IPS-NIHi7 (cell line): Measurements from ENCODE around the gene GOLGA3.
A peak's percentile ranks its signal among the peaks of the same experiment; 100 is the strongest.
"Not testable (repeated sequence)": the region's sequence is repeated elsewhere in the genome, so short reads cannot be mapped to it uniquely, and the experiment has no call there.

Source experiments
- DNase-seq: peaks from one replicate; pipeline ENCODE4 v3.0.0; 2012; ENCODE audit warnings: mixed read lengths; ENCODE audit errors: extremely low spot score

GOLGA3 gene

GRCh38 chr12:132812631-132813305 is 15.9 kb downstream of the GOLGA3 start:
- no peak for DNase-seq

DNA sequence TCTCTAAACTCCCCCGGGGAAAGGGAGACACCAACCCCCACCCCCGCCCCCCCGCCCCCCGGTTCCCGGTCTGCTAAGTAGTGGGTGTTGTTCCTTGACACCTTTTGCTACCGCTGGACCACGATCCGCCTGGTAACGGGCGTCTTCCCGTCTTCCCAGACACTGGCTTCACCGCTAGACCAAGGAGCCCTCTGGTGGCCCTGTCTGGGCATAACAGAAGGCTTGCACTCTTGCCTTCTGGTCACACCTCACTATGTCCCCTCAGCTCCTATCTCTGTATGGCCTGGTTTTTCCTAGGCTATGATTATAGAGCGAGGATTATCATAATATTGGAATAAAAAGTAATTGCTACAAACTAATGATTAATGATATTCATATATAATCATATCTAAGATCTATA is 19.3 kb downstream of the GOLGA3 start:
- not testable (repeated sequence) for DNase-seq

DNA sequence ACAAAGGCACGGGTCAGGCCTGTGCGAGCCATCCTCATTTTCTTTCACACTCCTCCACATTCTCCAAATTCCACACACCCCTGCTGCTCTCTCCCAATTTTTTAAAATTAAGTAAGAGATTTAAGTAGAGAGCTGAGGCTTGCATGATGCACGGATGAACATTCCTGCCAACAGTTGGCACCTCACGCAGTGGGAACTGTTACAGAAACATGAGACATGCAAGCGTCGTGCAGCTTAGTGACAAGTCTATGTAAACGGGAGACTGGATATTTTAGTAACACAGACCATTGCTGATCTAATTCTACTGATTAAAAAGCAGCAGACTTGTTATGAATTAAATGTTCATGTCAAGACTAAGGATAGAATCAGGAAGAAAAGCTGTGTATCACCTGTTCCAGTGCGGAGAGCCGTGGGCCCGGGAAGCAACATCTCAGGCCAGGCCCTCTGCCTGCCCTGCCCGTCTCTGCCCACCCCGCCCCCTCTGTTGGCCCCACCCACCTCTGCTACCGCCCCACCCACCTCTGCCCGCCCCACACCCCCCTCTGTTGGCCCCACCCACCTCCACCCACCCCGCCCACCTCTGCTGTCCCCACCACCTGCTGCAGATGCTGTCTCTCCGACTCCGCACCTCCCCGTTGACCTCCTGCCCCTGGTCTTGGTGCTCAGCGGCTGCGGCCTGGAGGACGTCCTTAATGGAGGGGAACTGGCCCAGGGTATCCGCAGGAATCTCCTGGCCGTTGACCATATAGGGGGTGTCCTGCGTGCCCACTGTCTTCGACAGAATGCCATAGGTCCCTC is 21.2 kb downstream of the GOLGA3 start:
- DNase-seq, result peak; percentile 88

DNA sequence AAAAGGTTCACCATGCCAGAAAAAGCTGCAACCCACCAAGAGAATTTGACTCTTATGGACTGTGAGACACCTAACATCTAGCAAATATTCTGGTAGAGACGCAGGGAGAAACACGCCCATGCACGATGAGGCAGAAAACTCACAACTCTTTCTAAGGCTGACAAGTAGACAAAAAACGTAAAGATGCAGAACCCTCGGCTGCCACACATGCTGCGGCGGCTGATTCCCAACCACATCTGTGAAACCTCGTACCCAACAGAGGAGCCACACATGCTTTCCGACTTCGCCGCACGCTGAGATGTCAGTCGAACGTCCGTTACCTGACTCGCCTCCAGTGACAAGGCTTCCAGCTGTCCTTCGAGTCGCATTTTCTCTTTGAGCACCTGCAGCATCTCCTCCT is 21.8 kb downstream of the GOLGA3 start:
- no peak for DNase-seq

GRCh38 chr12:132804426-132804861 is 24.2 kb downstream of the GOLGA3 start:
- peak; percentile 42 for DNase-seq

DNA sequence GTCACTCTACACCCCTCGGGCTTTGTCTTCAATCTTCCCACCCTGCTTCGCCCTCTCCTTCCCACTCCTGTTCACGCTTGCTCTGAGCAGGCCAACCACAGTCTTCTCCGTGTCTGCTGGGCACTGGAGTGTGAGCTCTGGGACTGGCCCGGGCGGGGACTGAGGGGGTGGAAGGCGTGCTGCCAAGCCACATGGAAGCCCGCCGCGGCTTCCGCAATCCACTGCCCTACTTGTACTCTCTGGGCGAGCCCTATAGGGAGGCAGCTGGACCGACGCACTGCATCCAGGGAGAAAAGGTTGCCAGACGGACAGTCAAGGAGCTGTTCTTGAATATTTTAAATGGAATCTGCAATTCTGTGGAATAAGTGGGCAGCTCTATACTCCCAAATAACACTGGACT is 24.8 kb downstream of the GOLGA3 start:
- DNase-seq, result no peak

GRCh38 chr12:132803125-132803524 is 25.5 kb downstream of the GOLGA3 start:
- no peak for DNase-seq

DNA sequence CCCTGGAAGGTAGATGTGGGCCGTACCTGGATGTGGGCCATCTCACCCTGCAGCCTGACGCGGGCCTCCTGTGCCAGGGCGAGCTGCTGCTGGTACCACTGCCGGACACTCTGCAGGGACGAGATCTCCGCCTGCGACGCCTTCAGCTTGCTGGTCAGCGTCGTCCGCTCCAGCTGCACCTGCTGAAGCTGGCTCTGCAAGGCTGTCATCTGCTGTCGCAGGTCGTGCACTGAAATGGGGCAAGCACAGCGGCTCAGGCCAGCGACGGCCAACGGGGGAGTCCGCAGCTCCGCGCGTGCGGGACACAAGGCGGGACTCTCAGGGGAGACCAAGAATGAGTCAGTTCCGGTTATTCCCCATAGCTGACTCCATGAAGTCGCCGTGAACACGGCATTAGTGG is 26.9 kb downstream of the GOLGA3 start:
- DNase-seq, result no peak

DNA sequence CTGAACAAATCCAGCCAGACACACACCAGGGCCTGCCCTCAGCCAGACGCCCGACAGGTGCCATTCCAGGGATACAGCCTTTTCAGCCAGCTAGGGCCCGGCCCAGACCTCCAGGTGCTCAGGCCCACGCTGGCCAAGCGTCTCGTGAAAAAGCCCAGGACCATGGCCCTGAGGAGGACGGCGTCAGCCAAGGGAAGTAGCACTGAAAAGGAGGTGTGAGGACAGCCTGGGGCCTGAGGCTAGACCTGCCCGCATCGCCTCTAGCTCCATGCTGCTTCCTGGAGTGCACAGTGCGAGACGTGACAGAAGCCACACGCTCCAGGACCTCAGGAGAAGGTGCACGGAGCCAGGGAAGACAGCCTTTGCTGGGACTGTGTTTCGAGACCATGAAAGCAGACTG is 29.8 kb downstream of the GOLGA3 start:
- no peak for DNase-seq

DNA sequence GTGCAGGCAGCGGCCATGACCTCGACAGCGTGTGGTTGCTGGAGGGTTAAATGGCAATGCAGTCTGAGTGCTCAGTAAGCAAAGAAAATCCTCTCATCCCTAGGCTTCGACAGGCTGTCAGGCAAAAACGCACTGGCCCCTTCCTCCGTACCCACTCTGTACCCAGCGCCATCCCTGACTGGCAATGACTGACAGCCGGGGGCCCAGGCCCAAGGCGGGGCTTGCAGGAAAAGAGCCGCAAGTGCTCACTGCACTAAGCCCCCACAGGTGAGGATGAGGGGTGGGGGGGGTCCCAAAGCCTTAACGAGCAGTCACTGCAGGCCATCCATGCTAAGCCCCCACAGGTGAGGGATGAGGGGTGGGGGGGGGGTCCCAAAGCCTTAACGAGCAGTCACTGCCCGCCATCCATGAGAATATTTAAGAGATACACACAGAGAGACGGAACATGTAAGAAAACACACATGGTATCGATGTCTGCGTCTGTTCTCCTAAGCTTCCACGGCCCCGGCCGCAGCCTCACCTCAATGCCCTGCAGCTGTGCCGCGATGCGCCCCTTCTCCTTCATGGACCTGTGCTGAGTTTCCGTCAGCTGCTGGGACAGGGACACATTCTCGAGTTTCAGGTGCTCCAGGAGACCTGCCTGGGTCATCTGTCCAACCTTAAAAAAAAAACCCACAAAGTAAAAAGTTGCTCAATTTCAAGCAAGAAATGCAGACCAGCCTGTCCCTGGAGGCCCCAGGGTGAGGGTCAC is 30.7 kb downstream of the GOLGA3 start:
- DNase-seq, result no peak

DNA sequence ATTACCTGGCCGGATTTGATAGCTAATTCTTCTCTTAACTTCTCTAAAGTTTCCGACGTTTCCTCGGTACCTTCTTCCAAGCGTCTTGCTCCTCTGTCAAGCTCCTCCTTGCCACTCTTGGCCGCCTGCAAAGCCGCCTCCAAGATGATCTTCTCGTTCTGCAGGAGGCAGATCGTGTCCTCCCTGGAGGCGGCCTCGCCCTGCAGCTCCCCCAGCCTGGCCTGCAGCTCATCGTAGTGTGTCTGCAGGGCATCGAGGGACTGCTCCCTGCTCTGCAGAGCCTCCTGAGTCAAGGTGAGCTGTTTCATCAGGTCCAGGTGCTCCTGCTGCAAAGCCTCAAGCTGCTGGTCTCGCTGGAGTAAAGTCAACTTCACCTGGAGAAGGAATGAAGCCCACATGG is 32.8 kb downstream of the GOLGA3 start:
- DNase-seq, result no peak

DNA sequence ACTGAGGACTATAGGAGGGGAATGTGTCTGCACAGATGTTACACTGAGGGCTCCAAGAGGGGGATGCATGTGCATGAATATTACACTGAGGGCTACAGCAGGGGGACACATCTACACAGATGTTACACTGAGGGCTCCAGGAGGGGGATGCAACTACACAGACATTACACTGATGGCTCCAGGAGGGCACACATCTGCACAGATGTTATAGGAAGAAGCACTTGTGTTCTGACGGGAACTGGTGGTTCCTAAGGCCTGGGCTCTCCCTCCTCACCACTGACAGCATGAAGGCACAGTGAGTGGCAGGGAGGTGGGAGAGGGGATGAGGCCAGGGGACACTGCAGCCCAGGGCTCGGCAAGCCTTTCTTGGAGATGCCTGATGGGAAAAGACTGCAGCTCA is 36.7 kb downstream of the GOLGA3 start:
- DNase-seq, result not testable (repeated sequence)

DNA sequence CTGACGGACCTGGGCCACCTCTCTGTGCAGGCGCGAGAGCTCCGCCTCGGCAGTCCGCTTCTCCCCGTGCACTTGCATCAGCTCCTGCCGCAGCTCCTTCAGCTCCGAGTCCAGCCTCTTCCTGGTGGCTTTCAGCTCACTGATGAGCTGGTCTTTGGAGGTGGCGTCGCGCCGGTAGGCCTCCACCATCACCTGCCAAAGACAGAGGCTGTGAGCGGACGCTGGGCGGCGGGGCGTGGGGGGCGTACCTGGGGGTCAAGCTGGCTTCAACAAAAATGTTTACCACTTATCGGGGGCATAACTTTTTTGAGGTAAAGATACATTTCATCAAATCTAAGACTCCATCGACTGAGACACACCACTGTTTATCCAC is 39.6 kb downstream of the GOLGA3 start:
- DNase-seq, result no peak

DNA sequence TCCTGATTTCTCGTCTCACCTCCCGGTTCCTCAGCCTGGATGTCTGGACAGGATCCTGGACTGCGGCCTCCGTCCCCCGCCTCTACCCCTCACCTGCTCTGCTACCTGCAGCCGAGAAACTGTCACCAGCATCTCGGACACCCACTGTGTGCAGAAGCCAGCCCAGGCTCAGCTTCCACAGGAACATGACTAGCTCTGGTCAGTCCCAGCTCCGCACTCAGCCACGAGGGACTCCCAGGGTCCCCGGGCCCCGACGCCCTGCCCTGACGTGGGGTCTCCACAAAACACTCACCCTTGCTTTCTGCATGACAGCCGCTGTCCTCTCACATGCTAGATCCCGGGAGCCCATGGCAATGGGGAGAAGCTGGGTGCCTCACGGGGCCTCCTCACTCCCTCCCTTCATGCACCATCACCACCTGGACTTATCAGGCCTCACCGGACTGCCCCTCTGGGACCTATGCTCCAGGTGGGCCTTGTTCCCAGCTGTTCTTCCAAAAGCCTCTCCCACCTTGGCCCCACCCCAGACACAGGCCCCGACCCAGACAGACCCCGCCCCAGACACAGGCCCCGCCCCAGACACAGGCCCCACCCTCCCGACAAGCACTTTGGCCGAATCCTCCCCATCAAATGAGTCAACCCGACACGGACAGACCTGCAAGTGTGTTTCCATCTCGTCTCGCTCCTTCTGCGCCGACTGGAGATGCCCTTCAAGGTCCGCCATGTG is 40.1 kb downstream of the GOLGA3 start:
- DNase-seq, result peak; percentile 78

DNA sequence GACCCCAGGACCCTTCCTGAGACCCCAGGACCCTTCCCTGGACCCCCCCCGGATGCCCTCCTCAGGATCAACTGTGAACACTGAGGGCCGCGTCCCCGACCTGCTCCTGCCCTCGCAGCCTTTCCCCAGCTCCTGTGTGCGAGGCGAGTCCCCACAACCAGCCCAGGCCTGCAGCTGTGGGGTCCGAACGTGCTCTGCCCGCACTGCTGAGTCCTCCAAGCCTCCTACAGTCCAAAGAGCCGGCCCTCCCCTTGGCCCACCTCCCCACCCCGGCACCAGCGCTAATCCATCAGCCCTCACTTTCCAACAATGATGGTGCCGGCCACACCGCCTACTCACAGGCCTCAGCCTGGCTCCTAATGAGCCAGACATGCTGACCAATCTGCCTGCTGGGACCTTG is 40.8 kb downstream of the GOLGA3 start:
- no peak for DNase-seq

- DNase-seq, result no peak
Observed at GRCh38 chr12:132786192-132786591, 42.5 kb downstream of the GOLGA3 start.

DNA sequence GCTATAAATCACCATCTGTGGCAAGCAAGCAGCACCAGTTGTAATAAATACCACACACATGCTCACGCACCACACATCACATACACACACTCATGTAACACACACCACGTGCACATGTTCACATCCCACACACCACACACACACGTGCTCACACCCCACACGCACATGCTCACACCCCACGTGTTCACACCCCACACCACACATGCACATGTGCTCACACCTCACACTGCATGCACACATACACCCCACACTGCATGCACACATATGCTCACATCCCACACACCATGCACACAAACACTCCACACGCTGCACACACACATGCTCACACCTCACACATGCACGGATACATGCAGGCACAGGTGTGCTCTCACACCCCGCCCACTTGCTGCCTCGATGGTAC is 44.1 kb downstream of the GOLGA3 start:
- no peak for DNase-seq

- DNase-seq, result no peak
Observed at GRCh38 chr12:132783917-132784531, 44.6 kb downstream of the GOLGA3 start.

GRCh38 chr12:132781938-132782337 is 46.7 kb downstream of the GOLGA3 start:
- no peak for DNase-seq

GRCh38 chr12:132779781-132780353 is 48.8 kb downstream of the GOLGA3 start:
- DNase-seq, result no peak

GRCh38 chr12:132777614-132778013 is 51.1 kb downstream of the GOLGA3 start:
- DNase-seq, result no peak
